B cell (primary cell): ENCODE measurements around the gene AFF1.

Source experiments
- EZH2 ChIP-seq: IDR thresholded peaks from 2 replicates; pipeline ENCODE4 v1.6.1; 2012; ENCODE audit warnings: borderline replicate concordance, low read depth, mild to moderate bottlenecking, moderate library complexity, low read length; ENCODE audit not compliant: insufficient read depth, poor library complexity, severe bottlenecking
- TF ChIP-seq, protein P1 (sequence below): fragments of 200-600 bp; IDR thresholded peaks from one replicate; pipeline ENCODE4 v1.8.0; 2022; ENCODE audit warnings: antibody characterized with exemption, mild to moderate bottlenecking

DNA sequence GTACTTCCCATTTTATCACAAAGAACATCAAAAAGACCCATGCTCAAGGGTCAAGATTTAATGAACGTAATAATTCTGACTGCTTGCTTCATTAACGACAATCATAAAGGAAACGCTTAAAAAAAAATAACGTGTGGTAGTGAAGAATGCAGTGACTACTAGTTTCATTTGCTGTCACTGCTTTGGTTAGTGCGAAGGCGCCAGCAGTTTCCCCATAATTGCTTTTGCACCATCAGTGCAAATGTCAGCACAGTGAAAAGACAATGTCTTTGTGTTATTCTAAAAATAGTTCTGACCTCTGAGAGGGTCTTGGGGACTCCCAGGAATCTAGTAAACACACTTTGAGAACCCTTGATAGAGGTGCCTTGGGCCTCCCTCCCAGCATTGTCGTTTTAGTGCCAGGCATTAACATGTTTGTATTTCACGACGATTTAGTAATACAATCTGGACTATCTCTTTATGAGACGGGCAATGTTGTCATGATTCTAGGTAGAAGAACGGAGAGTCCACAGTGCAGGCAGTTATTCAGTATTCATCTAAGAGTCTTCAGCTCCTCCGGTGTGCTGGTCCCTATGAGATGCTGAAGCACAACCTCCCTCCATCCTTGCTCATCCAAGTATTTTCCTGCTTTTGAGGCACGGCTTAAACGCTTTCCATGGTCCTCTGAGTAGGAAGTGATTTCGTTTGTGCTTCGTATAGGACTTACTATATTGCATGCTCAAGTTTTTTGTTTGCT lies 71.0 kb downstream of the AFF1 start:
- TF ChIP-seq, protein P1, sequence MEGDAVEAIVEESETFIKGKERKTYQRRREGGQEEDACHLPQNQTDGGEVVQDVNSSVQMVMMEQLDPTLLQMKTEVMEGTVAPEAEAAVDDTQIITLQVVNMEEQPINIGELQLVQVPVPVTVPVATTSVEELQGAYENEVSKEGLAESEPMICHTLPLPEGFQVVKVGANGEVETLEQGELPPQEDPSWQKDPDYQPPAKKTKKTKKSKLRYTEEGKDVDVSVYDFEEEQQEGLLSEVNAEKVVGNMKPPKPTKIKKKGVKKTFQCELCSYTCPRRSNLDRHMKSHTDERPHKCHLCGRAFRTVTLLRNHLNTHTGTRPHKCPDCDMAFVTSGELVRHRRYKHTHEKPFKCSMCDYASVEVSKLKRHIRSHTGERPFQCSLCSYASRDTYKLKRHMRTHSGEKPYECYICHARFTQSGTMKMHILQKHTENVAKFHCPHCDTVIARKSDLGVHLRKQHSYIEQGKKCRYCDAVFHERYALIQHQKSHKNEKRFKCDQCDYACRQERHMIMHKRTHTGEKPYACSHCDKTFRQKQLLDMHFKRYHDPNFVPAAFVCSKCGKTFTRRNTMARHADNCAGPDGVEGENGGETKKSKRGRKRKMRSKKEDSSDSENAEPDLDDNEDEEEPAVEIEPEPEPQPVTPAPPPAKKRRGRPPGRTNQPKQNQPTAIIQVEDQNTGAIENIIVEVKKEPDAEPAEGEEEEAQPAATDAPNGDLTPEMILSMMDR = no peak
- TF ChIP-seq EZH2 = no peak
